OCI-LY3 (cell line): ENCODE data around the gene GOLGA6A.

ENCODE experiments used
- EZH2phosphoT487 ChIP-seq: fragments of 200-600 bp; shearing (Covaris generic); IDR thresholded peaks from 2 replicates; pipeline ENCODE4 v1.6.1; 2018; ENCODE audit warnings: antibody characterized with exemption, mixed run types, low read depth
- TF ChIP-seq, protein P1 (sequence below): fragments of 200-600, 300-600 bp; sonication (generic); IDR thresholded peaks from 2 replicates; pipeline ENCODE4 v1.5.1; 2014; ENCODE audit warnings: antibody characterized with exemption, low read length, low read depth

DNA sequence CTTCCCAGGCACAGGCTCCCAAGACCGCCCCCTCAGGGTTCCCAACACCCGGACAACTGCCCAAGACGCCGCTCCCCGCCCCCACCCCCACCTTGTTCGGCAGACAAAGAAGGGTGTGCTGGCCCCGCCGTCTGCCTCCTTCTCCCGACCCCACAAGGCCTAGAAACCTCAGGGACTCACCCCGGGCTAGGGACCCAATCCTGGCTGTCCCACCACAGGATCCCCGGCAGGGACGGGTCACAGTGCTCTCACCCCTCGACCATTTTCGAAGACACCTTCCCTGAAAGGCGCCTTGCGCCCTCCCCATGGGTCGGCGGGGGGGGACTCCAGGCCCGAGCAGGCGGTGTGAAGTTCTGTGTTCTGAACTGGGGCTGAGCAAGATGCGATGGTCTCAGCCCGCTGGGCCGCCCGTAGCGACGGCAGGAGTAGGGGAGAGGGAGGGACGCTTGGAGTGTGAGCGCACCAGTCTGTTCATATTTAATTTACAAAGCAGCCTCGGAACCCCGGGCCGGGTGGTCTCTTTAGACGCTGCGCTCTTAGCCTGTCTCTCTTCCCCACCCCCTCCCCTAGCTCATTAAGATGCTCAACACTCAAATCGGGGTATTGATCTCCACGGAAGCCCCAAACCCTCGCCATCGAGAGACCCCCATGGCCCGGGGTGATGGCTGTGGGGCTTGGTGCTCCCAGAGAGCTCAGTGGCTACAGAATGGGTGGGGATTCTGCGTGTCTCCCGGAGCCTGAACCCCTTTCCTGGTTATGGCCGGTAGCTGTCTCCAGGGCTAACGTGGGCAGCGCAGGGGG, 46.6 kb upstream of the GOLGA6A start:
- no peak for TF ChIP-seq EZH2phosphoT487
- TF ChIP-seq, protein P1, sequence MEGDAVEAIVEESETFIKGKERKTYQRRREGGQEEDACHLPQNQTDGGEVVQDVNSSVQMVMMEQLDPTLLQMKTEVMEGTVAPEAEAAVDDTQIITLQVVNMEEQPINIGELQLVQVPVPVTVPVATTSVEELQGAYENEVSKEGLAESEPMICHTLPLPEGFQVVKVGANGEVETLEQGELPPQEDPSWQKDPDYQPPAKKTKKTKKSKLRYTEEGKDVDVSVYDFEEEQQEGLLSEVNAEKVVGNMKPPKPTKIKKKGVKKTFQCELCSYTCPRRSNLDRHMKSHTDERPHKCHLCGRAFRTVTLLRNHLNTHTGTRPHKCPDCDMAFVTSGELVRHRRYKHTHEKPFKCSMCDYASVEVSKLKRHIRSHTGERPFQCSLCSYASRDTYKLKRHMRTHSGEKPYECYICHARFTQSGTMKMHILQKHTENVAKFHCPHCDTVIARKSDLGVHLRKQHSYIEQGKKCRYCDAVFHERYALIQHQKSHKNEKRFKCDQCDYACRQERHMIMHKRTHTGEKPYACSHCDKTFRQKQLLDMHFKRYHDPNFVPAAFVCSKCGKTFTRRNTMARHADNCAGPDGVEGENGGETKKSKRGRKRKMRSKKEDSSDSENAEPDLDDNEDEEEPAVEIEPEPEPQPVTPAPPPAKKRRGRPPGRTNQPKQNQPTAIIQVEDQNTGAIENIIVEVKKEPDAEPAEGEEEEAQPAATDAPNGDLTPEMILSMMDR, result no peak
